Measurements from ENCODE around the gene TAX1BP1. TPM values are rescaled to one million over a fixed set of nuclear protein-coding genes. Genes with fewer than 3 reads are reported as not detected.

Gene TAX1BP1
- total and polyA plus RNA-seq, 2 of the 13 experiments (the other 11 are each of a cell fraction or from before 2014, with no cell fraction given), result 95.2 to 98.9 TPM

DNA sequence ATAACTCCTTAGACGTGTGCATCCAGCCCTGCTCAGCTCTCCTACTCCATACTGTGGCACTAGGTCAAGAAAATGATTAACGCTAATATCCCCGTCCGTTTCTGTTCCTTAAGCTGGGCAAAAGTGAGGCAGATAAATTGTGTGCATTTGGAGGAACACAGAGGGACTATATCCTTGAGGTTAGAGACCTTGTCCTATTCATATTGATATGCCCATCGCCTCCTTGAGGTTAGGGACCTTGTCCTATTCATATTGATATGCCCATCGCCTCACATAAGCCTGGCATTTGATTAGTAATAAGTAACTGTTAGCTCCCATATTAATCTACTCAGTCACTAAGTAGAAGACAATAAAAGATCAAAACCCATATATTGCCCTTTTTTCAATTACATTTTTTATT, 12.9 kb upstream of the TAX1BP1 start:
- H3K27me3 ChIP-seq (ENCODE audit: control insufficient read depth in 1 of 2, insufficient read depth in 2 of 2, low read length in 2 of 2), result no peaks in the 10 kb centered on the region
- intact Hi-C loops (cut with micrococcal nuclease; ENCODE audit: unreplicated experiment) (no loop called here), in situ Hi-C loops (cut with HindIII; ENCODE audit: extremely low pct_ligation_motif_present, low pct_unique_long_range_greater_than_20kb) (no loop called here)
- H2AFZ ChIP-seq (ENCODE audit: low read length), result no peak overlapping the region
- no peak overlapping the region for H3K4me2 ChIP-seq (ENCODE audit: low read depth, low read length)
- no peak for TF ChIP-seq CBX5 (CRISPR knock-in tag; IDR thresholded peaks at IDR 0.05; ENCODE audit: borderline replicate concordance)
- no peak for TF ChIP-seq ARNT2 (CRISPR knock-in tag; IDR thresholded peaks at IDR 0.05; ENCODE audit: low read depth)
- TF ChIP-seq, protein P1, sequence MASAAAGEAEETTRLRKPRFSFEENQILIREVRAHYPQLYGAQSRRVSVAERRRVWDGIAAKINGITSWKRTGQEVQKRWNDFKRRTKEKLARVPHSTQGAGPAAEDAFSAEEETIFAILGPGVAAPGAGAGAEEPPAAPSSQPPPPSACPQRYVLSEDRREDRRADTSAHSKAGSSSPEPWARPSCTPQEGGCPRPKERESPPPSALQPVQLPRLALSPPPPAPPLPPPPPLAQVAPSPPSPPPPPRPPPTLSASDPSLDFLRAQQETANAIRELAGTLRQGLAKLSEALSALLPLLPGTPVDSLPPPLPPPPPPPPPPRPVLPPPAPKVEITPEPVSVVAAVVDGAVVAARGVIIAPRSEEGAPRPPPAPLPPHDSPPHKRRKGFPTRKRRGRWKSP (CRISPR knock-in tag; IDR thresholded peaks at IDR 0.05), result no peak
- TF ChIP-seq, protein P2, sequence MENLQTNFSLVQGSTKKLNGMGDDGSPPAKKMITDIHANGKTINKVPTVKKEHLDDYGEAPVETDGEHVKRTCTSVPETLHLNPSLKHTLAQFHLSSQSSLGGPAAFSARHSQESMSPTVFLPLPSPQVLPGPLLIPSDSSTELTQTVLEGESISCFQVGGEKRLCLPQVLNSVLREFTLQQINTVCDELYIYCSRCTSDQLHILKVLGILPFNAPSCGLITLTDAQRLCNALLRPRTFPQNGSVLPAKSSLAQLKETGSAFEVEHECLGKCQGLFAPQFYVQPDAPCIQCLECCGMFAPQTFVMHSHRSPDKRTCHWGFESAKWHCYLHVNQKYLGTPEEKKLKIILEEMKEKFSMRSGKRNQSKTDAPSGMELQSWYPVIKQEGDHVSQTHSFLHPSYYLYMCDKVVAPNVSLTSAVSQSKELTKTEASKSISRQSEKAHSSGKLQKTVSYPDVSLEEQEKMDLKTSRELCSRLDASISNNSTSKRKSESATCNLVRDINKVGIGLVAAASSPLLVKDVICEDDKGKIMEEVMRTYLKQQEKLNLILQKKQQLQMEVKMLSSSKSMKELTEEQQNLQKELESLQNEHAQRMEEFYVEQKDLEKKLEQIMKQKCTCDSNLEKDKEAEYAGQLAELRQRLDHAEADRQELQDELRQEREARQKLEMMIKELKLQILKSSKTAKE (CRISPR knock-in tag; IDR thresholded peaks at IDR 0.05; ENCODE audit: borderline replicate concordance), result no peak
- ChIA-PET CTCF (ENCODE audit: low intra/inter-chr PET ratio, low total read pairs) (no interaction called here), POLR2A (no interaction called here)
- no peak for DNase-seq (ENCODE audit: low spot score)
- BruUV-seq (replicated peaks), result no TSS peak
- H3K9me3 ChIP-seq (ENCODE audit: low read length), result no peaks in the 10 kb centered on the region
- H3K4me1 ChIP-seq (ENCODE audit: insufficient read depth, low read length), result peaks cover 16% of the 10 kb centered on the region
- no peak for FAIRE-seq
- H3K79me2 ChIP-seq (ENCODE audit: insufficient read depth, low read length), result no peaks in the 10 kb centered on the region
- no peaks in the 10 kb centered on the region for H3K36me3 ChIP-seq (replicated peaks in 1 of 2; ENCODE audit: control insufficient read depth in 1 of 2, insufficient read depth in 2 of 2, low read length in 2 of 2)
- H3K9ac ChIP-seq (ENCODE audit: insufficient read depth, low read depth, low read length), result no peak overlapping the region
- no peak overlapping the region for H3K4me3 ChIP-seq (replicated peaks in 1 of 3; ENCODE audit: insufficient read depth in 1 of 3, low read depth in 2 of 3, low read length in 3 of 3)
- 97% methylated on average over 6 of the region's 6 CpGs for WGBS (ENCODE audit: low lambda C conversion rate)
- H3K27ac ChIP-seq (ENCODE audit: extremely low read length, insufficient read depth, low read length), result no peak overlapping the region
- no peaks in the 10 kb centered on the region for H4K20me1 ChIP-seq (ENCODE audit: insufficient read depth, low read length)
- ATAC-seq, result no peak

DNA sequence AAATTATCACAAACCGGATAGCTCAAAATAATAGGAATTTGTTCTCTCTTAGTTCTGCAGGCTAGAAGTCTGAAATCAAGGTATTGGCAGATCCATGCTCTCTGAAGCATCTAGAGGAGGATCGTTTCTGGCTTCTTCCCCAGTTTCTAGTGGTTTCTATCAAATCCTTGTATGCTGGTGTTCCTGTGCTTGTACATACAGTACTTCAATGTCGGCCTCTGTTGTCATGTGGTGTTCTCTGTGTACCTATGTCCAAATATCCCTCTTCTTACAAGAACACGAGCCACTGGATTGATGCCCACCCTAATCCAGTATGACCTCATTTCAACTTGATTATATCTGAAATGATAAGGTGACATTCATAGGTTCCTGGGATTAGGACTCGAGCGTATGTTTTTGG, 9.8 kb upstream of the TAX1BP1 start:
- no peak for FAIRE-seq

More for the DNA sequence above, 9.8 kb upstream of the TAX1BP1 start:
- Histone ChIP-seq H2AFZ (ENCODE audit: low read length) (no peak overlapping the region), H3K4me3 (replicated peaks in 1 of 3; ENCODE audit: insufficient read depth in 1 of 3, low read depth in 2 of 3, low read length in 3 of 3) (no peak overlapping the region), H3K4me2 (ENCODE audit: low read depth, low read length) (no peak overlapping the region), H3K79me2 (ENCODE audit: insufficient read depth, low read length) (no peaks in the 10 kb centered on the region), H4K20me1 (ENCODE audit: insufficient read depth, low read length) (no peaks in the 10 kb centered on the region), H3K4me1 (ENCODE audit: insufficient read depth, low read length) (peaks cover 32% of the 10 kb centered on the region), H3K27ac (ENCODE audit: extremely low read length, insufficient read depth, low read length) (no peak overlapping the region), H3K9me3 (ENCODE audit: low read length) (no peaks in the 10 kb centered on the region), H3K9ac (ENCODE audit: insufficient read depth, low read depth, low read length) (no peak overlapping the region), H3K27me3 (ENCODE audit: control insufficient read depth in 1 of 2, insufficient read depth in 2 of 2, low read length in 2 of 2) (no peaks in the 10 kb centered on the region), H3K36me3 (replicated peaks in 1 of 2; ENCODE audit: control insufficient read depth in 1 of 2, insufficient read depth in 2 of 2, low read length in 2 of 2) (no peaks in the 10 kb centered on the region)
- CTCF ChIA-PET (ENCODE audit: low intra/inter-chr PET ratio, low total read pairs), result no interaction called here
- POLR2A ChIA-PET, result no interaction called here
- 81% methylated on average over 6 of the region's 6 CpGs for WGBS (ENCODE audit: low lambda C conversion rate)
- intact Hi-C loops (cut with micrococcal nuclease; ENCODE audit: unreplicated experiment) (no loop called here), in situ Hi-C loops (cut with HindIII; ENCODE audit: extremely low pct_ligation_motif_present, low pct_unique_long_range_greater_than_20kb) (no loop called here)
- no TSS peak for BruUV-seq (replicated peaks)
- DNase-seq (ENCODE audit: low spot score) (no peak), ATAC-seq (no peak)
- TF ChIP-seq ZBTB3 (CRISPR knock-in tag; IDR thresholded peaks at IDR 0.05; ENCODE audit: borderline replicate concordance, low read depth) (no peak), TP53 (CRISPR knock-in tag; conservative IDR thresholded peaks at IDR 0.05) (no peak), ZIK1 (CRISPR knock-in tag; IDR thresholded peaks at IDR 0.05; ENCODE audit: borderline replicate concordance, low read depth) (no peak), ZNF83 (CRISPR knock-in tag; IDR thresholded peaks at IDR 0.05; ENCODE audit: borderline replicate concordance) (no peak), NR2F1 (CRISPR knock-in tag; IDR thresholded peaks at IDR 0.05) (no peak), ZNF816 (CRISPR knock-in tag; IDR thresholded peaks at IDR 0.05; ENCODE audit: borderline replicate concordance) (no peak)
- TF ChIP-seq, protein P3, sequence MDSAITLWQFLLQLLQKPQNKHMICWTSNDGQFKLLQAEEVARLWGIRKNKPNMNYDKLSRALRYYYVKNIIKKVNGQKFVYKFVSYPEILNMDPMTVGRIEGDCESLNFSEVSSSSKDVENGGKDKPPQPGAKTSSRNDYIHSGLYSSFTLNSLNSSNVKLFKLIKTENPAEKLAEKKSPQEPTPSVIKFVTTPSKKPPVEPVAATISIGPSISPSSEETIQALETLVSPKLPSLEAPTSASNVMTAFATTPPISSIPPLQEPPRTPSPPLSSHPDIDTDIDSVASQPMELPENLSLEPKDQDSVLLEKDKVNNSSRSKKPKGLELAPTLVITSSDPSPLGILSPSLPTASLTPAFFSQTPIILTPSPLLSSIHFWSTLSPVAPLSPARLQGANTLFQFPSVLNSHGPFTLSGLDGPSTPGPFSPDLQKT (CRISPR knock-in tag; IDR thresholded peaks at IDR 0.05; ENCODE audit: borderline replicate concordance), result no peak
- TF ChIP-seq, protein P4, sequence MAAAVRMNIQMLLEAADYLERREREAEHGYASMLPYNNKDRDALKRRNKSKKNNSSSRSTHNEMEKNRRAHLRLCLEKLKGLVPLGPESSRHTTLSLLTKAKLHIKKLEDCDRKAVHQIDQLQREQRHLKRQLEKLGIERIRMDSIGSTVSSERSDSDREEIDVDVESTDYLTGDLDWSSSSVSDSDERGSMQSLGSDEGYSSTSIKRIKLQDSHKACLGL (CRISPR knock-in tag; IDR thresholded peaks at IDR 0.05), result no peak
